H1 (cell line): ENCODE data around the gene SLC2A1. TPM values are rescaled to one million over a fixed set of nuclear protein-coding genes. Genes with fewer than 3 reads are reported as not detected.

Experiments
- ASH2L ChIP-seq: fragments of 200-600, 300-600 bp; sonication (generic); IDR thresholded peaks from one replicate; pipeline ENCODE4 v1.7.1; 2017; ENCODE audit warnings: low read length
- BACH1 ChIP-seq: IDR thresholded peaks from 2 replicates; pipeline ENCODE4 v1.6.1; 2012; ENCODE audit warnings: low read length, improper control_type of control experiment
- BRCA1 ChIP-seq: IDR thresholded peaks from 2 replicates; pipeline ENCODE4 v1.6.1; 2012; ENCODE audit warnings: low read depth, low read length, improper control_type of control experiment
- CBX5 ChIP-seq: fragments of 300-800, 300-1000 bp; sonication (generic); IDR thresholded peaks from 2 replicates; pipeline ENCODE4 v1.7.1; 2016; ENCODE audit warnings: antibody characterized with exemption, low read length, low read depth
- CBX8 ChIP-seq: fragments of 300-800, 300-1000 bp; sonication (generic); IDR thresholded peaks from 2 replicates; pipeline ENCODE4 v1.7.1; 2016; ENCODE audit warnings: low read depth, low read length, borderline replicate concordance
- CTBP2 ChIP-seq: IDR thresholded peaks from 2 replicates; pipeline ENCODE4 v1.7.0; 2011; ENCODE audit warnings: borderline replicate concordance, mild to moderate bottlenecking, moderate library complexity, mixed read lengths, low read length; ENCODE audit not compliant: insufficient read depth, insufficient read length
- GABPA ChIP-seq: IDR thresholded peaks from 2 replicates; pipeline ENCODE4 v1.6.1; 2011; ENCODE audit warnings: mild to moderate bottlenecking, low read length, moderate library complexity, borderline replicate concordance; ENCODE audit not compliant: insufficient read depth
- JUN ChIP-seq: IDR thresholded peaks from 2 replicates; pipeline ENCODE4 v1.6.1; 2011; ENCODE audit warnings: low read depth, mild to moderate bottlenecking, improper control_type of control experiment, low read length
- KDM1A ChIP-seq: fragments of 200-600, 300-600 bp; sonication (generic); IDR thresholded peaks from 2 replicates; pipeline ENCODE4 v1.7.1; 2016; ENCODE audit warnings: mild to moderate bottlenecking, low read length, borderline replicate concordance
- KDM4A ChIP-seq: IDR thresholded peaks from one replicate; pipeline ENCODE4 v1.7.1; 2012; ENCODE audit warnings: low read depth, mild to moderate bottlenecking, moderate library complexity, low read length, inconsistent platforms; ENCODE audit not compliant: severe bottlenecking
- KDM5A ChIP-seq: fragments of 200-600 bp; IDR thresholded peaks from 2 replicates; pipeline ENCODE4 v1.7.1; 2012; ENCODE audit warnings: mild to moderate bottlenecking, low read length, inconsistent platforms, mixed read lengths
- NANOG ChIP-seq: IDR thresholded peaks from 2 replicates; pipeline ENCODE4 v1.6.1; 2011; ENCODE audit warnings: low read length, low read depth, mild to moderate bottlenecking, inconsistent platforms; ENCODE audit not compliant: insufficient read depth, poor library complexity, severe bottlenecking
- RAD21 ChIP-seq, 2 experiments: IDR thresholded peaks in 1 of 2; conservative IDR thresholded peaks in 1 of 2; 2 replicates each; pipeline ENCODE4 v1.6.1; 2011; ENCODE audit warnings: low read depth in 2 of 2, low read length in 2 of 2, improper control_type of control experiment in 1 of 2, inconsistent platforms in 1 of 2, mild to moderate bottlenecking in 1 of 2, moderate library complexity in 1 of 2
- RBBP5 ChIP-seq: IDR thresholded peaks from 2 replicates; pipeline ENCODE4 v1.7.1; 2012; ENCODE audit warnings: low read depth, mild to moderate bottlenecking, inconsistent platforms, low read length, moderate library complexity, borderline replicate concordance
- RXRA ChIP-seq: IDR thresholded peaks from 2 replicates; pipeline ENCODE4 v1.6.1; 2011; ENCODE audit warnings: low read depth, mild to moderate bottlenecking, low read length, moderate library complexity; ENCODE audit not compliant: insufficient read depth
- SIX5 ChIP-seq: IDR thresholded peaks from 2 replicates; pipeline ENCODE4 v1.6.1; 2011; ENCODE audit warnings: mild to moderate bottlenecking, low read depth, low read length
- SP1 ChIP-seq: IDR thresholded peaks from 2 replicates; pipeline ENCODE4 v1.6.1; 2011; ENCODE audit warnings: low read depth, low read length
- TAF1 ChIP-seq: IDR thresholded peaks from 2 replicates; pipeline ENCODE4 v1.6.1; 2011; ENCODE audit warnings: mild to moderate bottlenecking, low read depth, low read length
- TEAD4 ChIP-seq: IDR thresholded peaks from 2 replicates; pipeline ENCODE4 v1.6.1; 2012; ENCODE audit warnings: low read depth, low read length, inconsistent platforms, mixed read lengths
- YY1 ChIP-seq: IDR thresholded peaks from 2 replicates; pipeline ENCODE4 v1.6.1; 2011; ENCODE audit warnings: low read depth, mild to moderate bottlenecking, low read length
- polyA plus RNA-seq, 7 experiments: library from polyadenylated mRNA; depleted of rRNA in 3 of 7; stranded (reverse) in 5 of 7; unstranded in 2 of 7; fragments of >200 nt in 5 of 7; fragments of 200-250 nt in 2 of 7; gene quantifications; 1 replicate in 5 of 7; 2 replicates in 1 of 7; 4 replicates in 1 of 7; pipeline versions ENCODE4 v1.2.1 to v1.2.3, GENCODE V29; 2011 to 2013; ENCODE audit warnings: missing spikeins in 2 of 7, mixed read lengths in 2 of 7
- total RNA-seq: library from RNA; stranded (reverse); fragmentation: NEBNext Ultra II Directional; extraction: Animal tissue kit (Norgen Biotek cat#: 25700); gene quantifications from 2 replicates; pipeline ENCODE4 v1.2.1, GENCODE V29; 2021
- TF ChIP-seq, protein P1 (sequence below): IDR thresholded peaks from 2 replicates; pipeline ENCODE4 v1.6.1; 2012; ENCODE audit warnings: inconsistent platforms
- TF ChIP-seq, protein P2 (sequence below): IDR thresholded peaks from 2 replicates; pipeline ENCODE4 v1.6.1; 2011; ENCODE audit warnings: low read length, improper control_type of control experiment

The SLC2A1 gene
- total and polyA plus RNA-seq, 2 of the 8 experiments (the other 6 are each of a cell fraction or from before 2014, with no cell fraction given): 230 to 308 TPM

DNA sequence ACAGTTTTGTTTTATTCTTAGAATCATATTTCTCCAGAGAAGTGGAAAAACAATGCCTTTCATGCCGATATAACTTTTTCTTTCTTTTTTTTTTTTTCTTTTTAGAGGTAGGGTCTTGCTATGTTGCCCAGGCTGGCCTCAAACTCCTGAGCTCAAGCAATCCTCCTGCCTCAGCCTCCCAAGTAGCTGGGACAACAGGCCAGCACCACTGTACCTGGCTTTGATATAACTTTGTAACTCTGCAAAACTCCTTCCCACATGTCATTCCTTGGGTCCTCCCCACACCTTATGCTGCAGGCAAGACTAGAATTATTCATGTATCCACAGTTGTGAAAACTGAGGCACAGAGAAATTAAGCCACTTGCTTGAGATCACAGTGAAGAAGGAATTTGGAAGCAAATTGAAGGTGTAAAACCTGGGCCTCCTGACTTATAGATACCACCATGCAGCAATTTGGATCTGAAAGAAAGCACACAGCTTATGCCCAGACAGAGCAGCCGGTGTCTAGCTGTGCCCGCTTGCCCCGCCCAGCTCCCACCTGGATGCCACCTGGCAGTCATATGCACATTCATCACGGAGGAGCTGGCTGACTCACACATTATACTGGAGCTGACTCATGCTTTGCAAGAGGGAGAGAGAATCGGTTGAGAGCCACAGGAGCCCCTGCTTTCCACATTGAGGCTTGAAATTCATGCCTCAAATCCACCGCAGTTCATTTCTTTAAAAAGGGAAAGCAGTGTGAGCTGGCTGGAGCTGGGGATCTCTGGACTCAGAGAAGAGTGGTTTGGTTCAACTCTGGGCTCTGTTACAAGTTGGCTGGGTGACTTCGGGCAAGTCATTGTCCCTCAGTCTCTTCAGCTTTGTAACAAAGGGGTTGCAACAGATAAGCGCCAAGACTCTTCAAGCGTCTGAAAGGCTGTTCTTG lies 8.3 kb upstream of the SLC2A1 start (continued):
- TF ChIP-seq CBX8 (no peak), RBBP5 (no peak), GABPA (no peak), SP1 (0 out of 2 replicates have a peak, but pooled peaks have one; percentile 11), BACH1 (peak; percentile 100), TEAD4 (no peak), RAD21 (IDR thresholded peaks at IDR 0.05 in 1 of 2, conservative IDR thresholded peaks at IDR 0.05 in 1 of 2; ENCODE audit: low read depth in 2 of 2, low read length in 2 of 2) (no peak), ASH2L (peak; percentile 45), CBX5 (no peak), SIX5 (no peak), KDM4A (no peak), RXRA (no peak), YY1 (0 out of 2 replicates have a peak, but pooled peaks have one; percentile 10), BRCA1 (no peak), KDM5A (no peak), NANOG (no peak), CTBP2 (no peak), TAF1 (peak; percentile 44), KDM1A (peak; percentile 94), JUN (no peak)
- TF ChIP-seq, protein P1, sequence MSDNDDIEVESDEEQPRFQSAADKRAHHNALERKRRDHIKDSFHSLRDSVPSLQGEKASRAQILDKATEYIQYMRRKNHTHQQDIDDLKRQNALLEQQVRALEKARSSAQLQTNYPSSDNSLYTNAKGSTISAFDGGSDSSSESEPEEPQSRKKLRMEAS: peak; percentile 67; the same call in 1 of the 2 replicates
- TF ChIP-seq, protein P2, sequence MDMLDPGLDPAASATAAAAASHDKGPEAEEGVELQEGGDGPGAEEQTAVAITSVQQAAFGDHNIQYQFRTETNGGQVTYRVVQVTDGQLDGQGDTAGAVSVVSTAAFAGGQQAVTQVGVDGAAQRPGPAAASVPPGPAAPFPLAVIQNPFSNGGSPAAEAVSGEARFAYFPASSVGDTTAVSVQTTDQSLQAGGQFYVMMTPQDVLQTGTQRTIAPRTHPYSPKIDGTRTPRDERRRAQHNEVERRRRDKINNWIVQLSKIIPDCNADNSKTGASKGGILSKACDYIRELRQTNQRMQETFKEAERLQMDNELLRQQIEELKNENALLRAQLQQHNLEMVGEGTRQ: no peak
